ENCODE results near the gene GABARAP. TPM values are rescaled to one million over a fixed set of nuclear protein-coding genes. Genes with fewer than 3 reads are reported as not detected.
A peak's percentile ranks its signal among the peaks of the same experiment; 100 is the strongest.

GABARAP gene
- total and polyA plus RNA-seq, 9 donors: 526 to 1,518 (median 640) TPM

DNA sequence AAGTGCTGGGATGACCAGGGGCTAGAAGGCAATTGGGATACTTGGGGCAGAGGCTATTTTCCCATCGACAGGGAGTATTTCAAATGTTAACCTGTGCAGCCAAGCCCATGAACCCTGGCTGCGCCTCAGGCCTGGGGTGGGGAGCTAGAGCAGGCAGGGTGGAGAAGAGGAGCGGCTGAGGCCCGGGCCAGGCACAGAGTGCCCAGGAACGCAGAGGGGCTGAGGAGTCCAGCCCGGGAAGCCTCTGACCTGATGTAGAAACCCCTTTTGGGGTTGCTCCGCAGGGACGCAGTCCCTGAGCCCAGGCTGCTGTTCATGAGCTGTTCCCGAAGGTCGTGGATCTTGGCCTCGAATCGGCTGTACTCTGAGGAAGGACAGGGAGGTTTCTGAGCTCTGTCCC lies 46.3 kb downstream of the GABARAP start:
- TF ChIP-seq EP300 (IDR thresholded peaks at IDR 0.05): no peak
- TF ChIP-seq, protein P1, sequence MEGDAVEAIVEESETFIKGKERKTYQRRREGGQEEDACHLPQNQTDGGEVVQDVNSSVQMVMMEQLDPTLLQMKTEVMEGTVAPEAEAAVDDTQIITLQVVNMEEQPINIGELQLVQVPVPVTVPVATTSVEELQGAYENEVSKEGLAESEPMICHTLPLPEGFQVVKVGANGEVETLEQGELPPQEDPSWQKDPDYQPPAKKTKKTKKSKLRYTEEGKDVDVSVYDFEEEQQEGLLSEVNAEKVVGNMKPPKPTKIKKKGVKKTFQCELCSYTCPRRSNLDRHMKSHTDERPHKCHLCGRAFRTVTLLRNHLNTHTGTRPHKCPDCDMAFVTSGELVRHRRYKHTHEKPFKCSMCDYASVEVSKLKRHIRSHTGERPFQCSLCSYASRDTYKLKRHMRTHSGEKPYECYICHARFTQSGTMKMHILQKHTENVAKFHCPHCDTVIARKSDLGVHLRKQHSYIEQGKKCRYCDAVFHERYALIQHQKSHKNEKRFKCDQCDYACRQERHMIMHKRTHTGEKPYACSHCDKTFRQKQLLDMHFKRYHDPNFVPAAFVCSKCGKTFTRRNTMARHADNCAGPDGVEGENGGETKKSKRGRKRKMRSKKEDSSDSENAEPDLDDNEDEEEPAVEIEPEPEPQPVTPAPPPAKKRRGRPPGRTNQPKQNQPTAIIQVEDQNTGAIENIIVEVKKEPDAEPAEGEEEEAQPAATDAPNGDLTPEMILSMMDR (IDR thresholded peaks at IDR 0.05): no peak
- no peak for TF ChIP-seq POLR2A (IDR thresholded peaks at IDR 0.05)
- 90 to 92% (median 91%) methylated on average over 12 of the region's 12 CpGs for WGBS, 3 donors
- no peaks in the 10 kb centered on the region for H3K9me3 ChIP-seq
- H3K4me1 ChIP-seq (ENCODE audit: insufficient read depth): no peaks in the 10 kb centered on the region
- no peak overlapping the region for H3K27ac ChIP-seq
- no peaks in the 10 kb centered on the region for H3K27me3 ChIP-seq
- peak in 1 of 5 donors; percentile 10 for DNase-seq
- H3K4me3 ChIP-seq: no peak overlapping the region
- intact Hi-C loops (cut with DNase I): no loop called here
- no peaks in the 10 kb centered on the region for H3K36me3 ChIP-seq

DNA sequence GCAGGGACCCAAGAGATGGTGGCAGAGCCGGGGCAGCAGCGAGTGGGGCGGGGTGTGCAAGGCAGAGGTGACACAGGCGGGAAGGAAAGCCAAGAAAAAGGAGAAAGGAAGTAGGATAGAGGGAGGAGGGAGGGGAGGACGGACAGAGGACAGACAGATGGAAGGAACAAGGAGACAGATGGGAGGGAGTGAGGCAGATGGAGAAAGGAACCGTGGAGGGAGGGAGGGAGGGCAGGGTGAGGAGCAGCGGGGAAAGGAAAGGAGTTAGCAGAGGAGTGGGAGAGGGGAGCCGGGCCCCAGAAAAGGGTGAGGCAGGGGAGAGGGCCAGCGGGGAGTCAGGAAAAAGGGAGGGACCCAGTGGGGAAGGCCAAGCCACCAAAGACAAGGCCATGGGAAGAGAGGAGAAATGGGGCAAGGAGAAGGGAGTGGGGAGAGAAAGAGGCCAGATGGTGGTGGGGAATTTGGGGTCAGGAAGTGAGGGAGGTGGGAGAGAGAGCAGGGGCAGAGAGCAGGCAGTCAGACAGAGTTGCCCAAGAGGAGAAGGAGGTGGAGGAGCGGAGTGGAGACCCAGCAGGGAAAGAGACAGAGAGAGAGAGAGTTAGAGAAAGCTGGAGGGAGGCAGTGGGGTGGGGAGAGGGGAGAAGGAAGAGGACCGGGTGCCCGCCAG lies 49.8 kb downstream of the GABARAP start:
- Histone ChIP-seq H3K9me3 (no peaks in the 10 kb centered on the region), H3K36me3 (no peaks in the 10 kb centered on the region), H3K27me3 (no peaks in the 10 kb centered on the region), H3K4me3 (no peak overlapping the region), H3K4me1 (ENCODE audit: insufficient read depth) (no peaks in the 10 kb centered on the region), H3K27ac (no peak overlapping the region)
- intact Hi-C loops (cut with DNase I): no loop called here
- TF ChIP-seq POLR2A (IDR thresholded peaks at IDR 0.05): no peak
- no peak for TF ChIP-seq EP300 (IDR thresholded peaks at IDR 0.05)
- TF ChIP-seq, protein P1 (IDR thresholded peaks at IDR 0.05): no peak
- peak in 1 of 5 donors; percentile 33 for DNase-seq
- 67 to 72% (median 68%) methylated on average over 12 of the region's 12 CpGs for WGBS, 3 donors

DNA sequence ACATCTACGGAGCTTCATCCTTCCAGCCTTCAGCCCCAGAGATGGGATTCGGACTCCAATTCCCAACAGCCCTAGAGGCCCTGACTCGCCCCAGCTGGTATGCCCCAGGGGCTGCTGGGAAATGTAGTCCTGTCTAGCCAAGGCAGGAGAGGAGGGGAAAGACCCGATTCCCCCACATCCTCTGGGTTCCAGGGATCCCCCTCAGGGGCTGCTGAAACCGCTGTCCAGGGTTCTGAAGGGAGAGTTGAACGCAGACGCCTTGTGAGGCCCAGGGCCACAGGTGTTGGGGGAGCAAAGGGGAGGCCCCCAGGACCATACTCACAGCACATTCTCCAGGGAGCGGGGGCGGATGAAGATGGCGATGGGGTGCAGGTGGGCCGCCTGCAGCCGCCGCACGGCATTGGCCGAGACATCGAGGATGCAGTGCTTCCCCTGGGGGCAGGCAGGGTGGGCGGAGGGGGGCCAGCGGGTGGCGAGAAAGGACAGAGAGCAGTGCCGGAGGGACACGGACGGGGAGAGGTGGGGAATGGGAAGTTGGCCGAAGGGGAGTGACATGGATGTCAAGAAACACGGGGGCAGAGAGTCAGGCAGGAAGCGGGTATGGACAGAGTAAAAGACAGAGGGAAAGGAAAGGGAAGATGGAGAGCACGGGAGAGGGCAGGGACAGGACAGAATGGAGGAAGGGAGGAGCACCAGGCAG lies 50.5 kb downstream of the GABARAP start:
- no peaks in the 10 kb centered on the region for H3K9me3 ChIP-seq
- no peak for TF ChIP-seq EP300 (IDR thresholded peaks at IDR 0.05)
- peak; percentile 53 to 71 (median 64) for DNase-seq
- no peaks in the 10 kb centered on the region for H3K36me3 ChIP-seq
- H3K27me3 ChIP-seq: no peaks in the 10 kb centered on the region
- H3K4me1 ChIP-seq (ENCODE audit: insufficient read depth): no peaks in the 10 kb centered on the region
- H3K4me3 ChIP-seq: no peak overlapping the region
- 61 to 64% (median 64%) methylated on average over 26 of the region's 26 CpGs for WGBS, 3 donors
- no peak overlapping the region for H3K27ac ChIP-seq
- intact Hi-C loops (cut with DNase I): no loop called here

DNA sequence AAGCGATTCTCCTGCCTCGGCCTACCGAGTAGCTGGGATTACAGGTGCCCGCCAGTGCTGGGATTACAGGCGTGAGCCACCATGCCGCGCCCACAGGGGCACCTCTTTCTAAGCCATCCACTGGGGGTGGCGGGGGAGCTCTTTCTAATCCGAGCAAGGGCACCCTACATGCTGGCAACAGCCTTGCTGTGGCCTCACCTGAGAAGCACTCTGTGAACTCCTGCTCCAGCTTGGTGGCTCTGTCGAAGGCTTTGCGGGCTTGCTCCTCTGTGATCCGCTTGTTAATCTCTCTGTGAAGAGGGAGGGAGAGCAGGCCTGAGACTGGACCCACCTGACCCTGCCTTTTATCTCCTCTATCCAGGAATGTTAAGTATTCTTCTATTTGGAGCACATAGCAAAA lies 51.2 kb downstream of the GABARAP start:
- H3K4me3 ChIP-seq: no peak overlapping the region
- H3K36me3 ChIP-seq: no peaks in the 10 kb centered on the region
- H3K27me3 ChIP-seq: no peaks in the 10 kb centered on the region
- no peak overlapping the region for H3K27ac ChIP-seq
- 81 to 87% (median 83%) methylated on average over 12 of the region's 12 CpGs for WGBS, 3 donors
- no peaks in the 10 kb centered on the region for H3K4me1 ChIP-seq (ENCODE audit: insufficient read depth)
- no peaks in the 10 kb centered on the region for H3K9me3 ChIP-seq
- DNase-seq: peak in 1 of 5 donors; percentile 44
- intact Hi-C loops (cut with DNase I): no loop called here
- TF ChIP-seq, protein P1 (IDR thresholded peaks at IDR 0.05): no peak
- no peak for TF ChIP-seq POLR2A (IDR thresholded peaks at IDR 0.05)
- no peak for TF ChIP-seq EP300 (IDR thresholded peaks at IDR 0.05)
